Aorta (tissue), 5 donors: ENCODE measurements around the gene PEX14. TPM values are rescaled to one million over a fixed set of nuclear protein-coding genes. Genes with fewer than 3 reads are reported as not detected.

Source experiments
- ATAC-seq: fragments of 200-7000 bp; cut with Tn5 transposase; one replicate; pipeline ENCODE4 v1.9.1; 2022; ENCODE audit warnings: moderate library complexity; ENCODE audit not compliant: low FRiP score
- DNase-seq, 2 donors: peaks; one replicate each; pipeline ENCODE4 v3.0.0-alpha.2; 2020
- H3K27ac ChIP-seq, 2 donors: one replicate each; pipeline ENCODE4 v1.5.1; 2013; ENCODE audit warnings: low read length in 2 of 2, mild to moderate bottlenecking in 2 of 2, moderate library complexity in 2 of 2, control low read depth in 1 of 2, inconsistent platforms in 1 of 2, low read depth in 1 of 2
- H3K27me3 ChIP-seq, 2 donors: one replicate each; pipeline ENCODE4 v1.6.1; 2013; ENCODE audit warnings: control low read depth in 1 of 2, low read length in 1 of 2, mild to moderate bottlenecking in 1 of 2, moderate library complexity in 1 of 2; ENCODE audit not compliant: insufficient read depth in 2 of 2, control insufficient read depth in 1 of 2
- H3K36me3 ChIP-seq, 2 donors: one replicate each; pipeline ENCODE4 v1.6.1; 2013; ENCODE audit warnings: control low read depth in 1 of 2, low read length in 1 of 2, mild to moderate bottlenecking in 1 of 2; ENCODE audit not compliant: insufficient read depth in 2 of 2, control insufficient read depth in 1 of 2
- H3K4me1 ChIP-seq, 2 donors: one replicate each; pipeline ENCODE4 v1.6.1; 2013; ENCODE audit warnings: low read length in 2 of 2, control low read depth in 1 of 2, mild to moderate bottlenecking in 1 of 2, moderate library complexity in 1 of 2; ENCODE audit not compliant: insufficient read depth in 2 of 2, control insufficient read depth in 1 of 2
- H3K4me3 ChIP-seq, 2 donors: one replicate each; pipeline ENCODE4 v1.5.1; 2013; ENCODE audit warnings: low read length in 2 of 2, control low read depth in 1 of 2, mild to moderate bottlenecking in 1 of 2
- H3K9me3 ChIP-seq: one replicate; pipeline ENCODE4 v1.6.1; 2013; ENCODE audit warnings: mild to moderate bottlenecking, low read length; ENCODE audit not compliant: control insufficient read depth
- WGBS, 2 donors: extraction: QIAGEN DNeasy Blood & Tissue Kit; methylation state at CpG; one replicate each; pipeline ENCODE4 v1.1.7; 2013; 5-methylcytosine and 5-hydroxymethylcytosine counted together
- intact Hi-C, 2 donors: fragments of 100-400 bp; cut with DNase I; formaldehyde crosslinking; loops; one replicate each; pipeline versions ENCODE4 v1.14.2 to v1.15.0; 2022
- polyA plus RNA-seq, 2 donors: library from polyadenylated mRNA; stranded (reverse); fragments of 200-250 nt; gene quantifications; one replicate each; pipeline ENCODE4 v1.2.3, GENCODE V29; 2013
- total RNA-seq, 2 donors: library from RNA; stranded (reverse); fragmentation: NEBNext Ultra II Directional; extraction: Animal tissue kit (Norgen Biotek cat#: 25700); gene quantifications; one replicate each; pipeline ENCODE4 v1.2.1, GENCODE V29; 2021
- donor health status: healthy with polysubstance abuse.
- donor health status: Bipolar disorder and iron deficiency.
- donor health status: DM: no; HTN: no; CAD: no.
- donor health status: DM: no; HTN: no; CAD: no.
- donor health status: DM: yes; HTN: yes; CAD: no.

The PEX14 gene
- total and polyA plus RNA-seq, 4 donors = 4.5 to 16.9 (median 14.4) TPM

DNA sequence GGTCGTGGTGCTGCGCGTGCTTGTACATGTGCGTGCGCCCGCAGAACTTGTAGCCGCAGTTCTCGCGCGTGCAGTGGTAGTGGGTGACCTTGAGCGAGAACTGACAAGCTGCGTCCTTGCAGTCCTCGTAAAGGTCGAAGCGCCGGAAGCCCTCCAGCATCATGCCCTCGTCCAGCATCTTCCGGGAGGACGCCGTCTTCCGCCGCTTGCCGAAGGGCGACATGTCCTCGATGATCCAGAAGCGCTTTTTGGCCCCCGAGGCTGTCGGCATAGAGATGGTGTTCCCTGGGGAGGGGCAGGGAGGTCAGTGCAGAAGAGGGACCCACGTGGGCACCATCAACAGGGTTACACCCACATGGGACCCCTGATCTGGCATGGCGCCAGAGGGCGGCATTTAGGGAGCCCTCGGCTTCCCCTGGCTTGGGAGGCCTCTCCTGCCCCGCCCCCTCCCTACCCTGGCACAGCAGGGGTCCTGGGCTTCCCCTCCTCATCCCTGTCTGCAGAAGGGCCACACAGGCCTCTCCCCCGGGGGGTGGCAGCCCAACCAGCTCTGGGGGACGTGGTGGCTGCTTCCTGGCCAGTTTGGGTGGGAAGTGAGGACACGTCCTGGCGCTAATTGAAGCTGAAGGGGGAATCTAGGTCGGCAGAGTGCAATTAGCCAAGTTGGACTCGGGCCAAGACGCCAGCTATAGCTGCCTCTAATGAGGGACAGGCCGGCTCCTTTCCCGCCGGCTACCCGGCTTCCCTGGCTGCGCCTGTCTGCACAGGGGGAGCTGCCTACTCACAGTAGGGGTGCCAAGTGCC is 165.2 kb downstream of the PEX14 start:
- intact Hi-C loops = no loop called here
- ATAC-seq = no peak
- H3K4me3 ChIP-seq = no peak overlapping the region
- H3K27me3 ChIP-seq = no peaks in the 10 kb centered on the region
- no peak for DNase-seq
- H3K9me3 ChIP-seq = no peaks in the 10 kb centered on the region
- peak overlapping the region; percentile 9 to 31 for H3K27ac ChIP-seq
- no peaks in the 10 kb centered on the region for H3K4me1 ChIP-seq
- peaks cover 0 to 7% of the 10 kb centered on the region in 2 donors for H3K36me3 ChIP-seq
- whole genome bisulfite sequencing, 2 donors = 69 to 76% methylated on average over 45 of the region's 45 CpGs

DNA sequence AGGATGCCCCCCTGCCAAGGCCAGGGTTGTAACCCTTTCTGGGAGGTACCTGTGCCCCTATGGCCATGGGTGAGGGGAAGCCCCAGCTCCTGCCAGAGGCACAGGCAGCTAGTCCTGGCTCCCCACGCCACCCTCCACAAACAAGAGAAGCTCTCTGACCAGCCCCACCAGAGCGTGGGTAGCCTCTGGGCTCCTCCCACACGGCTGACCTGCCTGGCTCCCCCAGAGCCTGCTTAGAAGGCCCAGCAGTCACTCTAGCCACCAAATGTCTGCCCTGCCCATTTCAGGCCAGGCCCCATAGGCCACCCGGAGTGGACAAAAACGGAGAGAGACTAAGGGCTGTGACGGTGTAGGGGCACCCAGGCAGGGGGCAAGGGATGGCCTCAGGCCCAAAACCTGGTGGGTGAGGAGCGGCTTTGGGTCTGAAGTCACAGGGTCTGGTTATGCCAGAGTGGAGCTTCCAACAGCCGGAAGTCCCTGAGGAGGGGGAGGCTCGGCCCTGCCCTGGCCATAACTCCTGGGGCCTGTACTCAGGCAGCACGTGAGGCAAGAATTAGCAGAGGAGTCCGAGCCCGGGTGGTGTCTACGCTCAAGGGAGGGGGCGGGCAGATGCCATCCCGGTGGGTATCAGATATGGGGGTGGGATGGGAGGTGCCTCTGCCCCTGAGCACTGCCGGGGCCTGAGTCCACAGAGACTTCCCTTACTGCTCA is 166.2 kb downstream of the PEX14 start:
- Histone ChIP-seq H3K4me1 (no peaks in the 10 kb centered on the region), H3K27ac (peak overlapping the region in 1 of 2 donors; percentile 37), H3K36me3 (peaks cover 0 to 7% of the 10 kb centered on the region in 2 donors), H3K4me3 (no peak overlapping the region), H3K9me3 (no peaks in the 10 kb centered on the region), H3K27me3 (no peaks in the 10 kb centered on the region)
- ATAC-seq (no peak), DNase-seq (no peak)
- WGBS, 2 donors = 71 to 76% methylated on average over 16 of the region's 16 CpGs
- intact Hi-C loops = no loop called here

DNA sequence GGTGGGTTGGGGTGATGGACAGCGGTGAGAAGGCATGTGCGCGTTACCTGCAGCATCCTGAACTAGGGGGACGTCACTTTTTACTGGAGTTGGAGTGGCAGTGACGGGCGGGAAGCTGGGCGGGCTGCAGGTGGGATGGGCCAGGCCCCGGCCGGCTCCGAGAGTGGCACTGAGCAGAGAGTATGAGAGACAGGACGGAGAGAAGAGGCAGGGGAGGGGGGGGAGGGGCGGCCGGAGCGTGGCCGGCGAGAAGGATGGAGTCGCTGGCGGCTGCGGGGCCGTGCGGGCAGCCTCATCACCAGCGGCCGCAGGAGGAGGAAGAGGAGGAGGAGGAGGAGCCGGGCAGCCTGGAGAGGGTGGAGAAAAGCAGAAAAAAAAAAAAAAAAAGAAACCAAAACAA is 167.2 kb downstream of the PEX14 start:
- 89 to 92% methylated on average over 24 of the region's 24 CpGs for WGBS, 2 donors
- H3K36me3 ChIP-seq = peaks cover 0 to 7% of the 10 kb centered on the region in 2 donors
- DNase-seq = no peak
- H3K4me1 ChIP-seq = no peaks in the 10 kb centered on the region
- no peak overlapping the region for H3K4me3 ChIP-seq
- H3K9me3 ChIP-seq = no peaks in the 10 kb centered on the region
- no peaks in the 10 kb centered on the region for H3K27me3 ChIP-seq
- no peak overlapping the region for H3K27ac ChIP-seq
- intact Hi-C loops = no loop called here
- no peak for ATAC-seq

- no peak overlapping the region for H3K27ac ChIP-seq
Measured at GRCh38 chr1:10642403-10643080, 167.8 kb downstream of the PEX14 start.

DNA sequence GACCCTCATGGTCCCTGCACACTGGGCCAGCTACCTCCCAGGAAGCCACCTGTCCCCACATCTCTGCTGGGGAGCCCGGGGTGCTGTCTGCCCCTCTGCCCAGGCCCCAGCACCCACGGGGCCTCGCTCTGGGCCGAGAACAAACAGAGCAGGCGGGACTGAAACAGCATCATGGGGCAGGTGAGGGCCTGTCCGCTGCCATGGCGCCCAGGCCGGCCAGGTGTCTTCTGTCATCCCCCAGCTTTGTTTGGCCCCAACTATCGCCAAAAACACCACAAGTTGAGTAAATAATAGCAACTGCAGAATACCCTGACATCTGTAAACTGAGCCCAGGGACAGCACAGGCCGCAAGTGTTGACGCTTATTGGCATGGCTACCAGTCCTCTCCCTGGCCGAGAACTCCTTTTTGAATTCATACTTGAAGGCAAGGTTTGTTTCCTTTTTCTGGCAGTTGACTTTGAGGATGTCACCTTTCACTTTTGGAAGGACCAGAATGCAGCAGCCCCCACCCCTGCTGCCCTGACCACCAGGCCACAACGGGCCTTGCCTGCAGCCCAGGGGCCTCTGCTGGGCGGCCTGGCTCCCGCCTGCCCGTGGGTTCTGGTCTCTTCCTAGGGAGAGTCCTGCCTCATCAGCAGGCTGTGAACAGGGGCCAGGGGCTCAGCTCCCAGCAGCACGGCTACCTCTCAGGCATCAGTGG is 169.0 kb downstream of the PEX14 start:
- 92 to 94% methylated on average over 17 of the region's 17 CpGs for WGBS, 2 donors
- Histone ChIP-seq H3K9me3 (no peaks in the 10 kb centered on the region), H3K4me3 (no peak overlapping the region), H3K27me3 (no peaks in the 10 kb centered on the region), H3K27ac (no peak overlapping the region), H3K36me3 (peaks cover 0 to 10% of the 10 kb centered on the region in 2 donors), H3K4me1 (no peaks in the 10 kb centered on the region)
- DNase-seq = no peak
- ATAC-seq = no peak
- intact Hi-C loops = no loop called here

More at GRCh38 chr1:10642403-10643080, 167.8 kb downstream of the PEX14 start:
- no peaks in the 10 kb centered on the region for H3K27me3 ChIP-seq
- no peak overlapping the region for H3K4me3 ChIP-seq
- 94% methylated on average over 19 to 31 of the region's 31 CpGs for WGBS, 2 donors
- ATAC-seq = no peak
- H3K9me3 ChIP-seq = no peaks in the 10 kb centered on the region
- intact Hi-C loops = no loop called here
- H3K36me3 ChIP-seq = peaks cover 0 to 9% of the 10 kb centered on the region in 2 donors
- no peak for DNase-seq
- no peaks in the 10 kb centered on the region for H3K4me1 ChIP-seq

GRCh38 chr1:10644307-10645128 is 169.8 kb downstream of the PEX14 start:
- intact Hi-C loops = no loop called here
- no peak for ATAC-seq
- peaks cover 0 to 8% of the 10 kb centered on the region in 2 donors for H3K36me3 ChIP-seq

DNA sequence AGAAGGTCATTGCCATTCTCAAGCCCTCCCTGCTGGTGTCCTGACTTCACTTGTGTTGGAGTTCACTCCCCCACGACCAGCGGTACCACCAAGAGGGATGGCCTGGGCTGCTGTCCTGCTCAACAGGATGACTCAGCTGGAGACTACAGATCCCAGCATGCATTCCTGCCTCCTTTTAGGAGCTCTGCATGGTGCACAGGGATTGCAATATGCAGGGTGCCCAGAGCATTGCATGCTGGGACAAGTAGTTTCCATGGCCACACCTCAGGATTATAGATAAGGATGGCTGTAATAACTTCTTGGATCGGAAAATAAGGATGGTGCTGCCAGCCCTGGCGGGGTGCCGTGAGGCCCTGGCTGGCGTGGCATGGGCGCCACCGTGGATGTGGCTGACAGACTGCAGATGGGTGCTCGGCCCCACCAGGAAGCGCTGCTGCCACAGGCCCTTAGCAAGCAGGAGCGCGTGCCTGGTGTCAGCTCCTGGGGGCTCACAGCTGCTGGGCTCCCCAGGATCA is 171.7 kb downstream of the PEX14 start:
- no peaks in the 10 kb centered on the region for H3K4me1 ChIP-seq
- DNase-seq (no peak), ATAC-seq (no peak)
- H3K27ac ChIP-seq = peak overlapping the region in 1 of 2 donors; percentile 4
- 64 to 65% methylated on average over 12 of the region's 12 CpGs for WGBS, 2 donors
- H3K9me3 ChIP-seq = no peaks in the 10 kb centered on the region
- H3K27me3 ChIP-seq = no peaks in the 10 kb centered on the region
- H3K36me3 ChIP-seq = peaks cover 0 to 8% of the 10 kb centered on the region in 2 donors
- H3K4me3 ChIP-seq = no peak overlapping the region
- intact Hi-C loops = no loop called here

More at GRCh38 chr1:10644307-10645128, 169.8 kb downstream of the PEX14 start:
- Histone ChIP-seq H3K4me1 (no peaks in the 10 kb centered on the region), H3K27ac (no peak overlapping the region), H3K27me3 (no peaks in the 10 kb centered on the region), H3K4me3 (no peak overlapping the region), H3K9me3 (no peaks in the 10 kb centered on the region)
- 92% methylated on average over 32 of the region's 32 CpGs for WGBS, 2 donors
- DNase-seq = no peak
